C1 segment of cervical spinal cord (tissue), 14 donors: ENCODE data around the gene LPO.

Experiments
- DNase-seq, 14 donors: peaks; one replicate each; lab custom pipeline; 2025; lab: John Stamatoyannopoulos, UW

Gene LPO

GRCh38 chr17:58317421-58318064 is 79.2 kb downstream of the LPO start:
- no peak for DNase-seq

DNA sequence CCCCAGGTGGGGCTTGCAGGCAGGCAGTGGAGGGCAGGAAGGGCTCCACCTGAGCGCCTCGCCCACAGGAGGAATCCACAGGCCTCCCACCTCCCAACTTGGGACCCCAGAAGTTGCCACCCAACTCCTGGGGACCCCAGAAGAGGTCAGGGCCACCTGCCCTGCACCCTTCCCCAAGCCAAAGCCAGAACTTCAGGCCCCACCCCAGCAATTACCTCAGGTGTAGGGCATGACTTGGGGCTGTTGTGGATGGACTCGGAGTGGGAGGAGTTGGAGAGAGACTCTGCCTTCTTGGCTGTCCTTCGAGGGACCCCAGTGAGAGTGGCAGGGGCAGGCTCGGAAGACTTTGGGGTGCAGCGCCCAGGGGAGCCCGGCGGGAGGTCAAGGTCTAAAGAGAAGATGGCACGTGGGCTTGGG is 79.7 kb downstream of the LPO start:
- no peak for DNase-seq
